HG02973 (cell line): ENCODE data around the gene PAXX.
"Not testable (repeated sequence)": the region's sequence is repeated elsewhere in the genome, so short reads cannot be mapped to it uniquely, and the experiment has no call there.

ENCODE experiments used
- ATAC-seq: cut with Tn5 transposase; IDR thresholded peaks from one replicate; pipeline ENCODE4 v1.9.1; 2021; ENCODE audit warnings: moderate library complexity; ENCODE audit not compliant: unreplicated experiment

PAXX gene

GRCh38 chr9:137030006-137030405, 37.8 kb downstream of the PAXX start:
- ATAC-seq = no peak

DNA sequence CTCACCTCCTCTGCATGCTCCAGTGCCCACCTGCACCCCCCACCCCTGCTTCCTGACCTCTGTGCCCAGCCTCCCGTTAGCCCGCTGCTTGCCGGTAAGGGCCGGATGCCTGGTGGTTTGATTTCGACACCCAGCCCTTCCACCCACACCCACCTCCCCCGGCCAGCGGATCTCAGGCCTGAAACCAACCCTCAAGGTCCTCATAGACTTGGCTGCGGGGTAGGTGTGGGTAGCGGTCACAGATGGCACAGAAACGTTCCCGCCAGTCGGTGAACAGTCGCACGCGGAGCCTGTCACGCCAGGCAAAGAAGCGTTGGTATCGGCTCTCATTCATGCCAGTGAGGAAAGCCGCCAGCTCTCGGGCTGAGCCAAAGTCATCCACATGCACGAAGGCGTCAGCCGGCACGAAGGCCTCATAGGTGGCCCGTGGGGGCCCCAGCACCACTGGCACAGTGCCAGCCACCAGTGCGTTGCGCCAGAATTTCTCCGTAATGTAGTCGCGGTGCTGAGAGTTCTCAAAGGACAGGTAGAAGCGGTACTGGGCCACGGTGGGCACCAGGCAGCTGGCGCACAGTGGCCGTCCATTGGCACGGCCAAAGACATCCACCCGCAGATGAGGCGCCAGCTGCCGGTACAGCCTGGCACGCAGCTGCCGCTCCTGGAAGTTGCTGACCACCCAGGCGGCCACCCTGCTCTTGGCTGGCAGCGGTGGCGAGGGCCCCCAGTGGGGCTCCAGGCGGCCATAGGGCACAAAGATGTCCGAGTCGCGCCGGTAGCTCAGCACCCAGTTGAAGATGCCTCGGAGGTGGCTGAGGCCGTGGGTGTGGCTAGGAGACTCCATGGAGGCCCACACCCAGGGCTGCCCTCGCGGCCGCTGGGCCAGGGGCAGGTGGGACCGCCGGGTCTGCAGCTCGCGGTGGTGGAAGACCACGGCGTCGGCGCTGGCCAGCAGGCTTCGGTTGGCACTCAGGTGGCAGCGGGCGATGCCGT, 38.6 kb downstream of the PAXX start:
- no peak for ATAC-seq

GRCh38 chr9:137031904-137032640, 39.9 kb downstream of the PAXX start, which contains the start of gene FUT7:
Gene FUT7, minus strand, starts transcription at chr9:137032088. Its CDS starts 97 bp downstream, at chr9:137031991.
- ATAC-seq = no peak

DNA sequence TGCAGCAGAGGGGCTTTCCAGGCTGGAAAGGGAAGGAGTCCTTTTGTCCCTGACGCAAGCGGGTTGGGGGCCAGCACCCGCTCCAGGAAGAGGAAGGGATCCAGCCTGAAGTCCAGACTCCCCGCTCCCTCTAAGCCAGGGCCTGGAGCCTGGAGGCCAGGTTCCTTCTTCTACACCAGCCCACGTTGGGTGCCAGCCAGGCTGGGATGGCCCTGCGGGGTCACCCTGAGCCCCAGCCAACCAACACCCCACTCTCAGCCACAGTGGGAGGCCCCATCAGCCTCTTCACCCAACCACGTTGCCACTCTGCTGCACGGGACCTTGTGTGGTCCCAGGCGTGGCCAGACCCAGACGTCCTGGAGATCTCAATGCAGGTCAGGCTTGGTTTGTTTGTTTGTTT, 40.6 kb downstream of the PAXX start:
- no peak for ATAC-seq

DNA sequence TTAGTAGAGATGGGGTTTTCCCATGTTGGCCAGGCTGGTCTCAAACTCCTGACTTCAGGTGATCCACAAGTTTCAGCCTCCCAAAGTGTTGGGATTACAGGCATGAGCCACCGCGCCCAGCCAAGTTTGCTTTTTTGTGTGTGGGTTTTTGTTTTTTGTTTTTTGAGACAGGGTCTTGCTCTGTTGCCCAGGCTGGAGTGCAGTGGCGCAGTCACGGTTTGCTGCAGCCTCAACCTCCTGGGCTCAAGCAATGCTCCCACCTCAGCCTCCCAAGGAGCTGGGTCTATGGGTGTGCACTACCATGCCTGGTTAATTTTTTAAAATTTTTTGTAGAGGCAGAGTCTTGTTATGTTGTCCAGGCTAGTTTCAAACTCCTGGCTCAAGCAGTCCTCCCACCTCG, 41.3 kb downstream of the PAXX start:
- not testable (repeated sequence) for ATAC-seq

DNA sequence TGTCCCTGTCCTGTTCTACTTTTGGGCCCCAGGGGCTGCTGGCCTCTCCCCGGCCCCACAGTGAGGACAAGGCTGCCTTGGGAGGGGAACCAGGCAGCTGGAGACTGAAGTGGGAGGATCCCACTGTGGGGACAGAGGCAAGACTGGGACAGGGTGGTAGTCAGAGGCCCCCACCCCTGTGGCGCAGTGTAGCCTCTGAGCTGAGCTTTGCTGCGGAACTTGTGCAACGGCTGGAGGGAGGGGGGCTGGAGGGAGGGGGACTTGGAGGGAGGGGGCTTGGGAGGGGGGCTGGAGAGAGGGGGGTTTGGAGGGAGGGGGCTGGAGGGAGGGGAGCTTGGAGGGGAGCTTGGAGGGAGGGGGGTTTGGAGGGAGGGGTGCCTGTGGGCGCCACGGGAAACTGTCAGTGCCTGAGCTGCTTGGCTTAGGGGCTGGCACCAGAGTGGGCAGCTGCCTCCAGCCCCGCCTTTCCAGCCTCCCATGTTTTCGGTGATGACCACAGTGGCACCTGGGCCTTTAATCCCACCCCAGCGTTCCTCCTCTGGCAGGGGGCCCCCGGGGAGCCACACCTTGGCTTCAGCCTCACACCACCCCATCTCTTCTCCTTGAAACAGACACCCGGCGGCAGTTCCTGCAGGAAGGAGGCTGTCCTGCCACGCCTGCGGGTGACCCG, 42.0 kb downstream of the PAXX start:
- no peak for ATAC-seq

- ATAC-seq = no peak
Observed at GRCh38 chr9:137034709-137035506, 42.7 kb downstream of the PAXX start.

DNA sequence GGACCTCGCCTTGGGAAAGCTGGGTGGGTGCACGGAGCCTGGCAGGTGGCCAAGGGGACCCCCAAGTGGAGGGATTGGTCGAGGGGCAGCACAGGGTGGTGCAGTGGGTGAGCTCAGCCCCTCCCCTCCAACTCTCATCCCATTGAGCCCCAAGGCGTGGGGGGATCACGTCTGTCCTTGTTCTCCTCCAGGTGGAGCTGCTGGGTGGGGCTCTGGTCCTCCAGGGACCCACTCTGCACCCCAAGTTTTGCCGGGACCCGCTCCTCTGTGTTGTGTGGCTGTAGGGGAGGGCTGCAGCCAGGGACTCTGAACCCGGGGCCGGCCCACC, 43.2 kb downstream of the PAXX start:
- no peak for ATAC-seq

- ATAC-seq = no peak
Observed at GRCh38 chr9:137035937-137036336, 43.7 kb downstream of the PAXX start.

DNA sequence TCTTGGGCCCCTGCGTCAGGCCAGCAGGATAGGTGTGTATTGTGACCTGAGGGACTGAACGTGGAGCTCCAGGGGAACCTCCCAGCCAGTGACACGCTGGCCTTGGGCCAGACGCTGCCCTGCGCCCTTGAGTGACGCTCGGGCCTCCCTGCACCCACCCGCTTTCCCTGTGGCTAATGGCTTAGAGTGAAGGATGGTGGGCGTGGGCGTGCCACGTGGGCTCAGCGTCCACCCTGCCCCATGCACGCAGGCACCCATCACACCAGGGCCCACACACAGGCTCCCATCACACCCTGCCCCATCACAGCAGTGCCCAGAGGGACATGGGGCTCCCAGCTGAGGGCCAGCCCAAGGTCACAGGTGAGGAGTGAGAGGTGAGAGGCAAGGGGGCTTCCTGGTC, 44.8 kb downstream of the PAXX start:
- no peak for ATAC-seq

GRCh38 chr9:137037483-137037882, 45.3 kb downstream of the PAXX start:
- no peak for ATAC-seq

DNA sequence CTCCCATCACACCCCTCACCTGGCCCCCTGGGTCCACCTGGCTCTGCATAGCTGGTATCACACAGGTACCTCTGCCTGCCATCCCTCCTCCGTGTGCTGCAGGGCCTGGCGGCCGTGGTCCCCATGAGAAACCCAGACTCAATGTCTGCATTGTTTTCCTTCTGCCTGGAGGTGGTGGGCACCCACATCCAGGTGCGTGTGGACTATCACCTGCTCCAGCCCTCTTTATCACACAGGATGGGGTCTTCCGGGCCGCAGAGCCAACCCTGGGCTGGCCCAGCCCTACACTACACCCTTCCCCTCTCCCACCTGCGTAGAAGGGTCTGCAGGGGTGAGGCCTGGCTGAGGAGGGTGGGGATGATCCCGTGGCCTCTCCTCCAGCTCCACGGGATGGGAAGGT, 46.7 kb downstream of the PAXX start:
- no peak for ATAC-seq

GRCh38 chr9:137039611-137040366, 47.6 kb downstream of the PAXX start:
- ATAC-seq = no peak

DNA sequence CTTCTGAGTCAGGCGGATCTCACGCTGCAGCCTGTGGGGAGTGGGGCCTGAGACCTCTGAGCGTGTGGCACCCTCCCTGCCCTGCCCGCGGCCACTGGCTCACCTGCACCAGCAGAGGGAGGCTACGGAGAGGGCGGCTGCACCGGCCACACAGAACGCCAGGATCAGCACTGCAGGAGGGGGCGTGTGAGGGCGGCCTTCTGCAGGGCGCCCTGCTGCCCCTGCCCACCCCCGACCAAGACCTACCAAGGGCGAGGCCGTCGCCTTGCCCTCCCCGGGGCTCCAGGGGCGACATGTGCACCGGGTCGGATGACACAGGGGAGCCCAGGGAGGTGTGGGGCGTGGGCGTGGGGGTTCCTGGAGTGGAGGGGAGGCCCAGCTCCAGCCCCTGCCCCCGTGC, 48.3 kb downstream of the PAXX start:
- ATAC-seq = no peak

DNA sequence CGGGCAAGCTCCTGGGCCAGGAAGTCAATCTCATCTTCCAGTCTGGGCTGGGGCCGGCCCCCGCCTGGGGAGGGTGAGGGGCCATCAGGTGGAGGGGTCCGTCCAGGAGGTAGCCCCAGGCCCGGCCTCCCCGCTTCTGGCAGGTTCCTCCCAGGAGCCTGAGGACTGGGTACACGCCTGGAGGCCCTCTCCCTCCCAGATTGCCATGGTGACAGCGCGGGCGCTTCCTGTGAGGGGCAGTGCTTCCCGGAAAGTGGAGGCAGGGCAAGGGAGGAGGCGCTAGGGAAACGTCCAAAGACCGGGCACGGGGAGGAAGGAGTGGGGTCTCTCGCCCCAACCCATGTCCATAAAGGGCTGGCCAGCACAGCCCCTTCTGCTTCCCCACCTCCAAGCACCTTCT, 48.9 kb downstream of the PAXX start:
- no peak for ATAC-seq

GRCh38 chr9:137042751-137043727, 50.8 kb downstream of the PAXX start:
- ATAC-seq = no peak
